Fibroblast of skin of right biceps (primary cell): ENCODE results near the gene GOSR1.
A peak's percentile ranks its signal among the peaks of the same experiment; 100 is the strongest.
"Not testable (repeated sequence)": the region's sequence is repeated elsewhere in the genome, so short reads cannot be mapped to it uniquely, and the experiment has no call there.

Source experiments
- DNase-seq: peaks from one replicate; pipeline ENCODE4 v3.0.0-alpha.2; 2013

GOSR1 gene

GRCh38 chr17:30506481-30506880 lies 29.3 kb downstream of the GOSR1 start:
- DNase-seq, result no peak

DNA sequence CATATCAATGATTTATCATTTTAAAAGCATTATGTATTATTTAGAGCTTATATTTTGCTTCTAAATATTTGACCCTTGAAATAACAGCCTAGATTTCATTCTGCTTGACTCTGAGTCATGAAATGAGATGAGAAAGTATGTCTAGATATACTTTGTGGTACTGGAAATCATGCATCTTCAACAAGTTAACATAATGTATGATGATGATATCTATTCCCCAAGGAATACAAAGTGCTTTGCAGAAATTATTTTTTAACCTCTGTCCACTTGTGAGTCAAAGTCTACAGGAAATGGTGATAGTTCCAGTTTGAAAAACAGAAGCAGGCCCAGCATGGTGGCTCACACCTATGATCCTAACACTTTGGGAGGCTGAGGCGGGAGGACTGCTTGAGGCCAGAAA lies 36.1 kb downstream of the GOSR1 start:
- DNase-seq, result peak; percentile 69

DNA sequence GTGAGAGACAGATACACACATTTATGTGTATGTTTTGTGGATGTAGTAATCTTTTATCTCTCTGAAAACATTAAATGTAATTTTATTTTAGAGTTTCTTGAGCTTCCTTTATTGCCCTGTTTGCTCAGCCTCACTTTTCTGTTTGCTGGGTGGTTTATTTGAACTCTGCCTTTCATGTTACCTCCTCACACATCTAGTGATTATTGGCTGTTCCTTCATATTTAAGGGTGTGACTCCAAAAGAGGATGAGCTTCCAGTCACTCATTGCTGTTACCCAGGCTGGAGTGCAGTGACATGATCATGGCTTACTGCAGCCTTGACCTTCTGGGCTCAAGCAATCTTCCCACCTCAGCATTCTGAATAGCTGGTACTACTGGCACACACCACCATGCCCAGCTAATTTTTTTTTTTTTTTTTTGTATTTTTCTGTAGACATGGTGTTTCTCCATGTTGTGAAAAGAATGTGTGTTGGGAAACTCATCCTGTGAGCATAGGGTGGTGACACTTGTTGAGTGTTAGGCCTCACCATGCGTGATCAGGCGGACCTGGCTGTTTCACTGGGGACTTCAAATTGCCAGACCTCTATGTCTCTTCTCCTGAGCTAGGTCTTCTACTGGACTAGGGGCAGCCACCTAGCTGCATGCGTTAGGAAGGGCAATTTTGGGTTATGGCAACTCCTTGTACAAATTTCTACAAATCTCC lies 37.8 kb downstream of the GOSR1 start:
- DNase-seq, result no peak

GRCh38 chr17:30517786-30518185 lies 40.6 kb downstream of the GOSR1 start:
- DNase-seq, result no peak

- DNase-seq, result no peak
These were observed 42.0 kb downstream of the GOSR1 start for GRCh38 chr17:30519166-30519565.

DNA sequence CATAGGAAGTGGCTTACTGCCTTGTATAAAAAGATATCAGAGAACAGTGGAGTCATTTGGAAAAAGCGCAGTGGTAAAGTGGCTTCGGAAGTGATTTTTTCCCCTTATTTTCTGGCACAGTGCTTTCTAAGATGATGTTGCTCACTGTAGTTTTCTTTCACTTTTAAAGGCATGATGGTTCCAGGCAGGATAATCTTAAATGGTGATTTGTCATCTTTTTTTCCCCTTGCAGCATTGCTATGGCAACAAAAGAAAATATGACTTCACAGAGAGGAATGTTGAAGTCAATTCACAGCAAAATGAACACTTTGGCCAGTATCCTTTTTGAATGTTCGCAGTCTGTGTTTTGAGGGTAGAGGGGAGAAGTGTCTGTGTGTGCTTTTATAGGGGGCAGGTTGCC lies 42.5 kb downstream of the GOSR1 start:
- peak; percentile 92 for DNase-seq

GRCh38 chr17:30520436-30520835 lies 43.2 kb downstream of the GOSR1 start:
- peak; percentile 87 for DNase-seq

DNA sequence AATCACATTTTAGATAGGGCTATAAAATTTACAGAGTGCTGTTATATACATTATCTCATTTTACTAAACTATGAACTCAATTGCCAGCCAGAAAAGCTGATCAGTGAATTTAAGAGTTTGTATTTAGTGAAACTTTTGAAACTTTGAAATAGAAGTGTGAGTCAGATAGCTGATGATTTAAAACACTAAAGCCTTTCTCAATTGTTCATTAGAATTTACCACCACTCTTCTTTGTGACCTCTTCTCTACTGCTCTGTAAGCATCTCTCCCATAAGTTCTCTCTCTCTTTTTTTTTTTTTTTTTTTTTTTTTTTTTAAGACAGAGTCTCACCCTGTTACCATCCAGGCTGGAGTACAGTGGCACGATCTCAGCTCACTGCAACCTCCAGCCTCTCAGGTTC lies 43.7 kb downstream of the GOSR1 start:
- DNase-seq, result peak; percentile 12

DNA sequence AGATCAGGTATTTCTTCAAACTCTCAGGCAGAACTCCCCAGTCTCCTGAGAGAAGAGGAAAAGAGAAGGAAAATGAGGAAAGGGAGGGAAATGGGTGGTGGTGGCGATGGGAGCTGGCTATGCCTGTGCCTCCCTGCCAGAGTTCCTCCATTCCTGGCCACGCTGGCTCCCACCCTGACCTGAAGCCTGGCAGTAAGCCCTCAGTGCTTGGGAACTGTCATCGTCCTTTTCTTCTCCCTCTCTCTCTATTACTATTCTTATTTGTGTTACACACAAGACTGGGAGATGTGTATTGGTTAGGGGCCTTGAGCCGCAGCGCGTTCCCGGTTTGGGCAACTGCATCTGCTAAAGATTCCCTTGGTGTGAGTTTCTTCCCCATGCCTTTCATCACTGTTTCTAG lies 44.6 kb downstream of the GOSR1 start:
- no peak for DNase-seq

GRCh38 chr17:30523236-30523635 lies 46.0 kb downstream of the GOSR1 start:
- not testable (repeated sequence) for DNase-seq

GRCh38 chr17:30524847-30525246 lies 47.6 kb downstream of the GOSR1 start:
- peak; percentile 65 for DNase-seq

- no peak for DNase-seq
These were observed 49.2 kb downstream of the GOSR1 start for GRCh38 chr17:30526401-30526800.

DNA sequence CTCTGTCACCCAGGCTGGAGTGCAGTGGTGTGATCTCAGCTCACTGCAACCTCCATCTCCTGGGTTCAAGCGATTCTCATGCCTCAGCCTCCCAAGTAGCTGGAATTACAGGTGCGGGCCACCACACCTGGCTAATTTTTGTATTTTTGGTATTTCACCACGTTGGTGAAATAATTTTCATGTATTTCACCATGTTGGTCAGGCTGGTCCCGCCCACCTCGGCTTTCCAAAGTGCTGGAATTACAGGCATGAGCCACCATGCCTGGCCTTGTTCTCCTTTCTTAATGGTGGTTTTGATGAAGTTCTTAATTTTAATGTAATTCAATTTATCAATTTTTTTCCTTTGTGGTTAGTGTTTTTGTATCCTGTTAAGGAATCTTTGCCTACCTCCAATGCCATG lies 51.5 kb downstream of the GOSR1 start:
- not testable (repeated sequence) for DNase-seq

GRCh38 chr17:30530346-30531025 lies 53.3 kb downstream of the GOSR1 start:
- peak; percentile 69 for DNase-seq

DNA sequence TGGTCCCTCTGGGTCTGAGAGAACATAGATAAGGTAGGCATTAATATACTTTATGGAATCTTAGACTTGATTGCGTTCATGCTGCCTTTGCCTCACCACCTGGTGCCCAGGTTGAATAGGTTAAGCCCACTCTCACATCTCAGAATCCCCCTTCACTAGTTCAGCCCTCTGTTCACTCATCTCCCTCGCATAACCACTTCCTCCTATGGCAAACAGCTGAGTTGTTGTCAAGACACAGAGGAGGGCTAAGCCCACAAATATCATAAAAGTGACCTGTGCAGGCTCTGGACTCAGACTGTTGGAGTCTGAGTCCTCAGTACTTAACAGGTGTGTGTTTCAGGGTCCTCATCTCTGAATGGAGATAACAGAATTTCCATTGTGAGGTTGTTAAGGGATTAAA lies 55.7 kb downstream of the GOSR1 start:
- DNase-seq, result no peak

DNA sequence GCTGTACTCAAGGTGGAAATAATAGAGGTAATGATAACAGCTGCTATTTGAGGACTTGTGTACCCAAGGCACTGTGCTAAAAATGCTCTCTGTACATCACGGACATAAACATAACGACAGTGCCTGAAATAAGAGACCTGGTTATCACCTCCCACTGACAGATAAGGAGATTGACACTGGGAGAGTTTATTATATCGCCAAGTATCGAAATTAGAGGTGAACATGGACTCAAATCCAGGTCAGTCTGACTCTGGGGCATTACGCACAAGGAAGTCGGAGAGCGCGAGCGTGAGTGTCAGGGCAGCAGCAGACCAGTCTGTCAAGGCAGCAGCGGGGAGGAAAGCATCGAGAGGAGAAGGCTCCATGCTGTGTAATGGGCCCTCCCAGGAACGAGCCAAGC lies 57.1 kb downstream of the GOSR1 start:
- DNase-seq, result no peak

DNA sequence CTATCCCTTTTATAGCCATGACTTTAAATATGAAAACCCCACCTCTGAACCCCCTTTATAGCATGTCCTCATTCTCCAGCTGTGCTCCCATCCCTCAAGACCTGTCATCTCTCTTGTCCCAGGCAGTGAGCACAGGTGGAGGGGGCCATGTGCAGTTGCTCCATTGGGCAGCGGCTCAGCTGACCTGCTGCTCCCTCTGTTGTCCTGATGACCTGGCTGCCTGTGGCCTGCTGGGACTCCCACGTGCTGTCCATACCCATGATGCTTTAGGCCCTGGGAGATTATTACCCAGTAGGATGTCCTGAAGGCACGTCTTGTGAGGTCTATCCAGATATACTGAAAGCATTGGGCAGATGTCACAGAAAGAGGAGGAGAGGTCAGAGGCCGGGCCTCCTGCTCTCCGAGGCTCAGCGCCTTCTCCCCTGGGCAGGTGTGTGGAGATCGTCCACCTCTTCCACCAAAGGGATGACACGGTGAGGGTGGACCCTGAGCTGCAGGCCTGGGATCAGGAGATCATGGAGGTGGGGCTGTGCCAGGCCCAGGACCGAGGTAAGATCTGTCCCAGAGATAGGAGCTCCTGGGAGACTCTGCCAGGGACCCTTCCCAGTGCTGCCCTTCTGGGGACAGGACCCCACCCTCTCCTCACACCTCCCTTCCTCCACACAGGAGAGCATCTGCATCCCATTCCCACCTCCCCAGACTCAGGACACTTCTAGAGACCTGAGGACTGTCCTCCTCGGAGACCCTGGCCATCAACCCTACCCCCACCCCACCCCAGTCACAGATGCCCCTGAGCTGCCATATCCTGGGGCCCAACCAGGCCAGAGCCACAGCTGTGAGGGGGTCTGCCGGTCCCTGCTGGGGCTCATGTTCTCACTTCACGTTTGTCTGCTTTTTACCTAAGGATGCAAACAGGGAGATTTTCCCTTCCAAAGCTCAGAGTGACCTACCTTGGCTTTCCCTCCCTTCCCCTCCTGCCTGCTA lies 58.0 kb downstream of the GOSR1 start:
- no peak for DNase-seq

DNA sequence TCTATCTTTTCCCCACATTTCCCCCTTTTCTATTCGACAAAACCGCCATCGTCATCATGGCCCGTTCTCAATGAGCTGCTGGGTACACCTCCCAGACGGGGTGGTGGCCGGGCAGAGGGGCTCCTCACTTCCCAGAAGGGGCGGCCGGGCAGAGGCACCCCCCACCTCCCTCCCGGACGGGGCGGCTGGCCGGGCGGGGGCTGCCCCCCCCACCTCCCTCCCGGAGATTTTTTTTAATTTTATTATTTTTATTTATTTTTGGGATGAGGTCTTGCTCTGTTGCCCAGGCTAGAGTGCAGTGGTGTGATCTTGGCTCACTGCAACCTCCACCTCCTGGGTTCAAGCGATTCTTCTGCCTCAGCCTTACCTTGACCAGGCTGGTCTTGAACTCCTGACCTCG lies 59.6 kb downstream of the GOSR1 start:
- not testable (repeated sequence) for DNase-seq

DNA sequence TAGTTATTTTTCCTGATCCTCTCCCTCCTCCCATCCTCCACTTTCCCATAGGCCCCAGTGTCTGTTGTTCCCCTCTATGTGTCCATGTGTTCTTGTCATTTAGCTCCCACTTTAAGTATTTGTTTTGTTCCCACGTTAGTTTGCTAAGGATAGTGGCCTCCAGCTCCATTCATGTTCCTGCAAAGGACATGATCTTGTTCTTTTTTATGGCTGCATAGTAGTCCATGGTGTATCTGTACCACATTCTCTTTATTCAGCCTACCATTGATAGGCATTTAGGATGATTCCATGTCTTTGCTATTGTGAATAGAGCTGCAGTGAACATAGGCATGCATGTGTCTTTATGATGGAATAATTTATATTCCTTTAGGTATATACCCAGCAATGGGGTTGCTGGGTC lies 60.5 kb downstream of the GOSR1 start:
- not testable (repeated sequence) for DNase-seq

DNA sequence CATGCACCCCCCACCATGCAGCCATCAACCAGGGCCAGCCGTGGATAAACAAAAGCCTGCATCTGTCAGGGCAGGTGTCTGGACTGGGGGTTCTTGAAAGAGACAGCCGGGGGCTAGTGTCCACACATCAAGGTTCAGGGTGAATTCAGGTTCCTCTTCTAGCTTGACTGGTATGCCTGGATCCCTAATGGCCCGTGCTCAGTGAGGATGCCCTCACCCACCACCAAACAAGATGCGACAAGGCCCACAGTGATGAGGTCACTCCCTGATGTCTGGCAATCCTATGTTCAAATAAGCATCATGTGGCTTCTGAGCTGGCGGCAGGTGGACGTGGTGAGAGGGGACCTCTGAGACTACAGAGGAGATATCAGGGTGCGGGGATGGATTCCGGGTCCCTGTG lies 64.6 kb downstream of the GOSR1 start:
- no peak for DNase-seq

GRCh38 chr17:30543456-30543855 lies 66.2 kb downstream of the GOSR1 start:
- DNase-seq, result no peak

DNA sequence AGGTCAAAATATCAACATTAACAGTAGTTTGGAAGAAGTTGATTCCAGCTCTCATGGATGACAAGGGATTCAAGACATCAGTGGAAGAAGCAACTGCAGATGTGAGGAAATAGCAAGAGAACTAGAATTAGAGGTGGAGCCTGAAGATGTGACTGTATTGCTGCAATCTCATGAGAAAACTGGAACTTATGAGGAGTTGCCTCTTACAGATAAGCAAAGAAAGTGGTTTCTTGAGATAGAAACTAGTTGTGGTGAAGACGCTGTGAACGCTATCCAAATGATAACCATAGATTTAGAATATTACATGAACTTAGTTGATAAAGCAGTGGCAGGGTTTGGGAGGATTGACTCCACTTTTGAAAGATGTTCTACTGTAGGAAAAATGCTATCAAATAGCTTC lies 67.8 kb downstream of the GOSR1 start:
- DNase-seq, result no peak

DNA sequence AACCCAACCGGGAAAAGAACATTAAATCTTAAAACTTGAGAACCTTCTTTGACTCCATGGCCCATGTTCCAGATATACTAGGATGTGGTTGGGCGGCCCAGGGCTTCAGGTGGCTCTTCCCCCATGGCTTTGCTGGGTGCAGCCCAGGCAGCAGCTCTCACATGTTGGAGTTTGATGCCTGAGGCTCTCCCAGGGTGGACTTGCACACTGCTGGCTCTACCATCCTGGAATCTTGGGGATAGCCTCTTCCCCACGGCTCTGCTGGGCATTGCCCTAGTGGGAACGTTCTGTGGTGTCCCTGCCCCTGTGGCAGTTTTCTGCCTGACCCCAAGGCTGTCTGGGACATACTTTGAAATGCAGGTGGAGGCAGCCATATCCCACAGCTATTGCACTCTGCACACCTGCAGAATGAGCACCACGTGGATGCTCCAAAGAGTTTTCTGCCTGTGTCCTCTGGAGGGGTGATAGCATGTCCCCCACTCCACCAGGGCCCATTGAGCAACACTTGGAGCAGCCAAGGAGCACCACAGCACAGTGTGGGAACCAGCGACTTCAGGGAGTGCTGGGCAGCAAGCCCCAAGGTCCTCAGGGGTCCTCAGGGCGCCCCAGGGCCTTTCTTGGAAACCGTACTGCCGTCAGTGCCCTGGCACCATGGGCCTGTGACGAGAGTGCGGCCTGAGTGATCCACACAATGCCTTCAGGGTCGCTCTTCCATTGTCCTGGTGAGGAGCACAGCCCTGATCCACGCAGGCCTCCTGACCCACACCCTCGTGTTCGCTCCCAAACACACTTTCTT lies 70.8 kb downstream of the GOSR1 start:
- DNase-seq, result no peak
